ENCODE data around the gene HPCA.

- TF ChIP-seq REST (IDR thresholded peaks at IDR 0.05; ENCODE audit: insufficient read depth in 1 of 2, low read depth in 2 of 2, low read length in 1 of 2) (no peak), CTCF (IDR thresholded peaks at IDR 0.05) (no peak)
Measured at GRCh38 chr1:32859915-32860314, 26.4 kb upstream of the HPCA start.
